ENCODE data around the gene ZNF579.

The ZNF579 gene

GRCh38 chr19:55567708-55568328 lies 12.8 kb downstream of the ZNF579 start:
- DNase-seq (ENCODE audit: low read depth, low spot score) = no peak

GRCh38 chr19:55566823-55567222 lies 13.8 kb downstream of the ZNF579 start:
- no peak for DNase-seq (ENCODE audit: low read depth, low spot score)

GRCh38 chr19:55563261-55563690 lies 17.4 kb downstream of the ZNF579 start:
- no peak for DNase-seq (ENCODE audit: low read depth, low spot score)

GRCh38 chr19:55559684-55560083 lies 21.0 kb downstream of the ZNF579 start:
- DNase-seq (ENCODE audit: low read depth, low spot score) = no peak

- no peak for DNase-seq (ENCODE audit: low read depth, low spot score)
Observed at GRCh38 chr19:55554741-55555152, 25.9 kb downstream of the ZNF579 start.

- DNase-seq (ENCODE audit: low read depth, low spot score) = no peak
Observed at GRCh38 chr19:55554302-55554701, 26.3 kb downstream of the ZNF579 start.

GRCh38 chr19:55553217-55554182 lies 27.1 kb downstream of the ZNF579 start:
- DNase-seq (ENCODE audit: low read depth, low spot score) = no peak

GRCh38 chr19:55552620-55553019 lies 28.0 kb downstream of the ZNF579 start:
- DNase-seq (ENCODE audit: low read depth, low spot score) = no peak

GRCh38 chr19:55552206-55552605 lies 28.4 kb downstream of the ZNF579 start:
- DNase-seq (ENCODE audit: low read depth, low spot score) = no peak

- DNase-seq (ENCODE audit: low read depth, low spot score) = no peak
Observed at GRCh38 chr19:55550321-55550650, 30.4 kb downstream of the ZNF579 start.

- DNase-seq (ENCODE audit: low read depth, low spot score) = peak; percentile 46
Observed at GRCh38 chr19:55549500-55550320, 30.9 kb downstream of the ZNF579 start.

GRCh38 chr19:55546822-55547614 lies 33.6 kb downstream of the ZNF579 start:
- DNase-seq (ENCODE audit: low read depth, low spot score) = no peak

- DNase-seq (ENCODE audit: low read depth, low spot score) = no peak
Observed at GRCh38 chr19:55546011-55546410, 34.6 kb downstream of the ZNF579 start.

GRCh38 chr19:55545443-55545842 lies 35.2 kb downstream of the ZNF579 start, which contains the start of gene SBK3:
Gene SBK3, minus strand, starts transcription at chr19:55545543. Its CDS starts 0 bp downstream, at chr19:55545543.
- DNase-seq (ENCODE audit: low read depth, low spot score) = no peak

- DNase-seq (ENCODE audit: low read depth, low spot score) = no peak
Observed at GRCh38 chr19:55544776-55545439, 35.7 kb downstream of the ZNF579 start.

- DNase-seq (ENCODE audit: low read depth, low spot score) = no peak
Observed at GRCh38 chr19:55544014-55544413, 36.6 kb downstream of the ZNF579 start.

- no peak for DNase-seq (ENCODE audit: low read depth, low spot score)
Observed at GRCh38 chr19:55543567-55543966, 37.1 kb downstream of the ZNF579 start.

- DNase-seq (ENCODE audit: low read depth, low spot score) = no peak
Observed at GRCh38 chr19:55542292-55542855, 38.3 kb downstream of the ZNF579 start.

GRCh38 chr19:55541091-55541490 lies 39.6 kb downstream of the ZNF579 start:
- no peak for DNase-seq (ENCODE audit: low read depth, low spot score)

GRCh38 chr19:55540619-55541018 lies 40.0 kb downstream of the ZNF579 start:
- DNase-seq (ENCODE audit: low read depth, low spot score) = no peak

Measured in smooth muscle cell of the brain vasculature (primary cell).